ENCODE measurements around the gene THSD7B.
"Not testable (repeated sequence)": the region's sequence is repeated elsewhere in the genome, so short reads cannot be mapped to it uniquely, and the experiment has no call there.

THSD7B gene

GRCh38 chr2:137672989-137673552, 907.7 kb downstream of the THSD7B start:
- Histone ChIP-seq H3K4me3 (ENCODE audit: low read length) (no peak overlapping the region), H3K9me3 (replicated peaks; ENCODE audit: low read length) (no peaks in the 10 kb centered on the region), H3K4me2 (ENCODE audit: low read length) (no peak overlapping the region), H3K9ac (ENCODE audit: low read depth, low read length) (no peak overlapping the region), H3K27me3 (ENCODE audit: control insufficient read depth, insufficient read depth, low read length) (no peaks in the 10 kb centered on the region), H3K36me3 (ENCODE audit: insufficient read depth, low read length) (no peaks in the 10 kb centered on the region), H3K4me1 (ENCODE audit: control insufficient read depth, insufficient read depth, low read length) (no peaks in the 10 kb centered on the region)

- Histone ChIP-seq H3K4me1 (ENCODE audit: control insufficient read depth, insufficient read depth, low read length) (no peaks in the 10 kb centered on the region), H3K9ac (ENCODE audit: low read depth, low read length) (no peak overlapping the region), H3K27me3 (ENCODE audit: control insufficient read depth, insufficient read depth, low read length) (no peaks in the 10 kb centered on the region), H3K4me3 (ENCODE audit: low read length) (no peak overlapping the region), H3K36me3 (ENCODE audit: insufficient read depth, low read length) (no peaks in the 10 kb centered on the region), H3K4me2 (ENCODE audit: low read length) (no peak overlapping the region), H3K9me3 (replicated peaks; ENCODE audit: low read length) (no peaks in the 10 kb centered on the region)
These were observed 909.6 kb downstream of the THSD7B start for GRCh38 chr2:137674991-137675390.

- no peaks in the 10 kb centered on the region for H3K9me3 ChIP-seq (replicated peaks; ENCODE audit: low read length)
- no peaks in the 10 kb centered on the region for H3K27me3 ChIP-seq (ENCODE audit: control insufficient read depth, insufficient read depth, low read length)
- H3K4me1 ChIP-seq (ENCODE audit: control insufficient read depth, insufficient read depth, low read length): no peaks in the 10 kb centered on the region
- H3K4me2 ChIP-seq (ENCODE audit: low read length): no peak overlapping the region
- H3K36me3 ChIP-seq (ENCODE audit: insufficient read depth, low read length): no peaks in the 10 kb centered on the region
- H3K4me3 ChIP-seq (ENCODE audit: low read length): no peak overlapping the region
- no peak overlapping the region for H3K9ac ChIP-seq (ENCODE audit: low read depth, low read length)
These were observed 910.4 kb downstream of the THSD7B start for GRCh38 chr2:137675584-137676327.

GRCh38 chr2:137676346-137676745, 911.0 kb downstream of the THSD7B start:
- H3K4me2 ChIP-seq (ENCODE audit: low read length): no peak overlapping the region
- no peak overlapping the region for H3K4me3 ChIP-seq (ENCODE audit: low read length)
- H3K4me1 ChIP-seq (ENCODE audit: control insufficient read depth, insufficient read depth, low read length): no peaks in the 10 kb centered on the region
- no peaks in the 10 kb centered on the region for H3K36me3 ChIP-seq (ENCODE audit: insufficient read depth, low read length)
- no peak overlapping the region for H3K9ac ChIP-seq (ENCODE audit: low read depth, low read length)
- H3K27me3 ChIP-seq (ENCODE audit: control insufficient read depth, insufficient read depth, low read length): no peaks in the 10 kb centered on the region
- H3K9me3 ChIP-seq (replicated peaks; ENCODE audit: low read length): no peaks in the 10 kb centered on the region

GRCh38 chr2:137677466-137677865, 912.1 kb downstream of the THSD7B start:
- no peak overlapping the region for H3K9ac ChIP-seq (ENCODE audit: low read depth, low read length)
- no peaks in the 10 kb centered on the region for H3K27me3 ChIP-seq (ENCODE audit: control insufficient read depth, insufficient read depth, low read length)
- H3K4me1 ChIP-seq (ENCODE audit: control insufficient read depth, insufficient read depth, low read length): no peaks in the 10 kb centered on the region
- H3K4me2 ChIP-seq (ENCODE audit: low read length): no peak overlapping the region
- H3K4me3 ChIP-seq (ENCODE audit: low read length): no peak overlapping the region
- H3K9me3 ChIP-seq (replicated peaks; ENCODE audit: low read length): no peaks in the 10 kb centered on the region
- no peaks in the 10 kb centered on the region for H3K36me3 ChIP-seq (ENCODE audit: insufficient read depth, low read length)

GRCh38 chr2:137689549-137689948, 924.2 kb downstream of the THSD7B start:
- Histone ChIP-seq H3K36me3 (ENCODE audit: insufficient read depth, low read length) (no peaks in the 10 kb centered on the region), H3K9ac (ENCODE audit: low read depth, low read length) (no peak overlapping the region), H3K4me3 (ENCODE audit: low read length) (no peak overlapping the region), H3K4me1 (ENCODE audit: control insufficient read depth, insufficient read depth, low read length) (no peaks in the 10 kb centered on the region), H3K27me3 (ENCODE audit: control insufficient read depth, insufficient read depth, low read length) (no peaks in the 10 kb centered on the region), H3K4me2 (ENCODE audit: low read length) (no peak overlapping the region), H3K9me3 (replicated peaks; ENCODE audit: low read length) (no peaks in the 10 kb centered on the region)

- H3K27me3 ChIP-seq (ENCODE audit: control insufficient read depth, insufficient read depth, low read length): no peaks in the 10 kb centered on the region
- H3K9ac ChIP-seq (ENCODE audit: low read depth, low read length): no peak overlapping the region
- H3K4me1 ChIP-seq (ENCODE audit: control insufficient read depth, insufficient read depth, low read length): no peaks in the 10 kb centered on the region
- H3K9me3 ChIP-seq (replicated peaks; ENCODE audit: low read length): no peaks in the 10 kb centered on the region
- H3K4me3 ChIP-seq (ENCODE audit: low read length): no peak overlapping the region
- no peak overlapping the region for H3K4me2 ChIP-seq (ENCODE audit: low read length)
- H3K36me3 ChIP-seq (ENCODE audit: insufficient read depth, low read length): no peaks in the 10 kb centered on the region
These were observed 928.2 kb downstream of the THSD7B start for GRCh38 chr2:137693534-137693933.

GRCh38 chr2:137696916-137697315, 931.6 kb downstream of the THSD7B start:
- Histone ChIP-seq H3K4me3 (ENCODE audit: low read length) (no peak overlapping the region), H3K9me3 (replicated peaks; ENCODE audit: low read length) (no peaks in the 10 kb centered on the region), H3K4me2 (ENCODE audit: low read length) (no peak overlapping the region), H3K4me1 (ENCODE audit: control insufficient read depth, insufficient read depth, low read length) (no peaks in the 10 kb centered on the region), H3K9ac (ENCODE audit: low read depth, low read length) (no peak overlapping the region), H3K36me3 (ENCODE audit: insufficient read depth, low read length) (no peaks in the 10 kb centered on the region), H3K27me3 (ENCODE audit: control insufficient read depth, insufficient read depth, low read length) (no peaks in the 10 kb centered on the region)

- H3K4me3 ChIP-seq (ENCODE audit: low read length); H3K4me1 ChIP-seq (ENCODE audit: control insufficient read depth, insufficient read depth, low read length); H3K27me3 ChIP-seq (ENCODE audit: control insufficient read depth, insufficient read depth, low read length); H3K9ac ChIP-seq (ENCODE audit: low read depth, low read length); H3K9me3 ChIP-seq (replicated peaks; ENCODE audit: low read length); H3K4me2 ChIP-seq (ENCODE audit: low read length); H3K36me3 ChIP-seq (ENCODE audit: insufficient read depth, low read length): not testable (repeated sequence)
These were observed 934.9 kb downstream of the THSD7B start for GRCh38 chr2:137700250-137700649.

- H3K9ac ChIP-seq (ENCODE audit: low read depth, low read length): no peak overlapping the region
- H3K4me3 ChIP-seq (ENCODE audit: low read length): no peak overlapping the region
- H3K4me1 ChIP-seq (ENCODE audit: control insufficient read depth, insufficient read depth, low read length): no peaks in the 10 kb centered on the region
These were observed 935.3 kb downstream of the THSD7B start for GRCh38 chr2:137700681-137701080.

GRCh38 chr2:137705296-137705695, 940.0 kb downstream of the THSD7B start:
- H3K9me3 ChIP-seq (replicated peaks; ENCODE audit: low read length): no peaks in the 10 kb centered on the region
- H3K9ac ChIP-seq (ENCODE audit: low read depth, low read length): no peak overlapping the region
- H3K4me3 ChIP-seq (ENCODE audit: low read length): no peak overlapping the region
- no peaks in the 10 kb centered on the region for H3K36me3 ChIP-seq (ENCODE audit: insufficient read depth, low read length)
- H3K4me2 ChIP-seq (ENCODE audit: low read length): no peak overlapping the region
- no peaks in the 10 kb centered on the region for H3K27me3 ChIP-seq (ENCODE audit: control insufficient read depth, insufficient read depth, low read length)
- H3K4me1 ChIP-seq (ENCODE audit: control insufficient read depth, insufficient read depth, low read length): no peaks in the 10 kb centered on the region

More at GRCh38 chr2:137700681-137701080, 935.3 kb downstream of the THSD7B start:
- Histone ChIP-seq H3K9me3 (replicated peaks; ENCODE audit: low read length) (no peaks in the 10 kb centered on the region), H3K4me2 (ENCODE audit: low read length) (no peak overlapping the region), H3K36me3 (ENCODE audit: insufficient read depth, low read length) (no peaks in the 10 kb centered on the region), H3K27me3 (ENCODE audit: control insufficient read depth, insufficient read depth, low read length) (no peaks in the 10 kb centered on the region)
